Mucosa of rectum (tissue), 2 donors: ENCODE measurements around the gene GAL3ST3.

Experiments
- H3K27ac ChIP-seq, 2 donors: one replicate each; pipeline ENCODE4 v1.7.0; 2013; ENCODE audit warnings: inconsistent platforms in 2 of 2, low read depth in 2 of 2, low read length in 2 of 2
- H3K27me3 ChIP-seq, 2 donors: one replicate each; pipeline ENCODE4 v1.7.0; 2013; ENCODE audit warnings: low read length in 2 of 2; ENCODE audit not compliant: control insufficient read depth in 2 of 2, insufficient read depth in 2 of 2
- H3K36me3 ChIP-seq, 2 donors: one replicate each; pipeline ENCODE4 v1.7.0; 2013; ENCODE audit warnings: low read length in 2 of 2; ENCODE audit not compliant: control insufficient read depth in 2 of 2, insufficient read depth in 2 of 2
- H3K4me1 ChIP-seq, 2 donors: one replicate each; pipeline ENCODE4 v1.7.0; 2013; ENCODE audit warnings: low read length in 2 of 2, mild to moderate bottlenecking in 1 of 2; ENCODE audit not compliant: control insufficient read depth in 2 of 2, insufficient read depth in 2 of 2
- H3K4me3 ChIP-seq, 2 donors: one replicate each; pipeline ENCODE4 v1.7.0; 2013; ENCODE audit warnings: low read length in 2 of 2
- H3K9ac ChIP-seq, 2 donors: one replicate each; pipeline ENCODE4 v1.7.0; 2013; ENCODE audit warnings: low read length in 2 of 2, low read depth in 1 of 2, mild to moderate bottlenecking in 1 of 2
- H3K9me3 ChIP-seq, 2 donors: one replicate each; pipeline ENCODE4 v1.7.0; 2013; ENCODE audit warnings: low read length in 2 of 2; ENCODE audit not compliant: control insufficient read depth in 2 of 2
- donor health status: healthy.
- donor health status: Normal muscosa, but diverticular disease.

Gene GAL3ST3

GRCh38 chr11:66069715-66070603 is 21.0 kb upstream of the GAL3ST3 start, which contains the start of gene PACS1:
TSS of gene PACS1 (plus strand) at chr11:66070272. CDS start at chr11:66070487, 215 bp downstream.
- Histone ChIP-seq H3K4me1 (peaks cover 13 to 14% of the 10 kb centered on the region in 2 donors), H3K27me3 (no peaks in the 10 kb centered on the region), H3K4me3 (peak within 1 kb of the TSS; percentile 67 to 71), H3K9me3 (no peaks in the 10 kb centered on the region), H3K9ac (peak within 1 kb of the TSS; percentile 68 to 75), H3K27ac (peak within 1 kb of the TSS; percentile 68 to 77), H3K36me3 (peaks cover 20 to 35% of the 10 kb centered on the region in 2 donors)

DNA sequence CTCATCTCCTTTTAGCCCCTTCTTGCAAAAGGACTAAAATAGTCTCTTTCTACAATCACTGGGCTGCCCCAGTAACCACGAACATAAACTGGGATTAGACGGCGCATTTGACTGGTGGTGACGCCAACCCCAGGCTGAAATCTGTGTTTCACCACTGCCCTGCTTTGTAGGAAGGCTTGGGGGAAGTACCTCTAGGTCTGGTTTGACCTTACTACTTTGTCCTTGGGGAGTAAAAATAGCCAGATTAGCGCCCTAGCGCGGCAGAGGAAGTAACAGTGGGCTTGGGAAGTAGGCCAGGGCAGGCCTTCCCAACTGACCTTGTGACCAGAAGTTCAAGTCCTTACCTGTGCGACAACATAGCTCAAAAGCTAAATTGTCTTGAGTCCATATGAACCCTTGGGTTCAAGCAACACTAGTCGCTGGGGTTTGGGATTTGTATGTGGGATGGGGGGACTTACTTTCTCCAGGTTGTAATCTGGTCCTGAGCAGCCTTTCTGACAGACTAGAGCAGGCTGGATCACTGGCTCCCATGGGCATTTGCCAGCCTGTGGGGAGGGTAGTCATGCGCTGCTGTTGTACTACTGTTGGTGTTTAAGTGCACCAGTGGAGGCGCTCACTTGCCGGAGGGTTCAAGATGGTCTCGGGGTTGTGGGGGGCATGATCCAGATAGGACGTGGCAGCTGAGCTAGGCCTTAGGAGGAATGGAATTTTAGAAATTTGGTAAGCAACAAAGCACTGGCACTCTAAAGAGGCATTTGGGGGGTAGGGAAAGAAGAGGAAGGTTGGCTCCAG is 20.2 kb upstream of the GAL3ST3 start:
- H3K4me3 ChIP-seq, result peak overlapping the region; percentile 57 to 67
- H3K9me3 ChIP-seq, result no peaks in the 10 kb centered on the region
- H3K27ac ChIP-seq, result peak overlapping the region; percentile 68 to 75
- H3K4me1 ChIP-seq, result peaks cover 13 to 14% of the 10 kb centered on the region in 2 donors
- H3K9ac ChIP-seq, result peak overlapping the region; percentile 65 to 75
- H3K36me3 ChIP-seq, result peaks cover 28 to 43% of the 10 kb centered on the region in 2 donors
- H3K27me3 ChIP-seq, result no peaks in the 10 kb centered on the region

DNA sequence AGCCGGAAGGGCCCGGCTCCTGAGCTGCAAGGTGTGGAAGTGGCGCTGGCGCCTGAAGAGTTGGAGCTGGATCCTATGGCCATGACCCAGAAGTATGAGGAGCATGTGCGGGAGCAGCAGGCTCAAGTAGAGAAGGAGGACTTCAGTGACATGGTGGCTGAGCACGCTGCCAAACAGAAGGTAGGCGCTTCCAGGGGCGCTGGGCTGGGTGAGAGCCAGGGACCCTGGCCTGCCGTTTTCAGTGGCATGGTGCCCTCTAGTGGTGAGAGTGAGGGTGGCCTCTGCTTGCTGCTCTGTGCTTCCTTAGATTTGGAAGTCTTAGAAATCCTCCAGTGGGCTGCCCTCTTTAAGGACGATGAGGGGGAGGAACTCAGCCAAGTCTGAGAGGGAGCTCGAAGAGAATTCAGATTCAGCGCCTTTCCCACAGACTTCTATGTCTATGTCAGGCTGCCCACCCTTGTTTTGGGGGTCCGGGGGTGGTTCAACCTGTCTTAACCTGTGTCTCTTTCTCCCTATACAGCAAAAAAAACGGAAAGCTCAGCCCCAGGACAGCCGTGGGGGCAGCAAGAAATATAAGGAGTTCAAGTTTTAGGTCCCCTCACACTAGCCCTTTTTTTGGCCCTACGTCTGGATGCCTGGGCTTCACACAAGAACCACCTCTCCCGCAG is 19.3 kb upstream of the GAL3ST3 start:
- Histone ChIP-seq H3K27ac (peak overlapping the region; percentile 68 to 75), H3K36me3 (peaks cover 36 to 52% of the 10 kb centered on the region in 2 donors), H3K4me1 (peaks cover 13 to 14% of the 10 kb centered on the region in 2 donors), H3K9ac (no peak overlapping the region), H3K4me3 (no peak overlapping the region), H3K27me3 (no peaks in the 10 kb centered on the region), H3K9me3 (no peaks in the 10 kb centered on the region)

GRCh38 chr11:66067640-66068039 is 18.7 kb upstream of the GAL3ST3 start:
- no peak overlapping the region for H3K9ac ChIP-seq
- peaks cover 42 to 58% of the 10 kb centered on the region in 2 donors for H3K36me3 ChIP-seq
- no peaks in the 10 kb centered on the region for H3K27me3 ChIP-seq
- peaks cover 13 to 14% of the 10 kb centered on the region in 2 donors for H3K4me1 ChIP-seq
- no peaks in the 10 kb centered on the region for H3K9me3 ChIP-seq
- H3K27ac ChIP-seq, result no peak overlapping the region
- H3K4me3 ChIP-seq, result no peak overlapping the region

DNA sequence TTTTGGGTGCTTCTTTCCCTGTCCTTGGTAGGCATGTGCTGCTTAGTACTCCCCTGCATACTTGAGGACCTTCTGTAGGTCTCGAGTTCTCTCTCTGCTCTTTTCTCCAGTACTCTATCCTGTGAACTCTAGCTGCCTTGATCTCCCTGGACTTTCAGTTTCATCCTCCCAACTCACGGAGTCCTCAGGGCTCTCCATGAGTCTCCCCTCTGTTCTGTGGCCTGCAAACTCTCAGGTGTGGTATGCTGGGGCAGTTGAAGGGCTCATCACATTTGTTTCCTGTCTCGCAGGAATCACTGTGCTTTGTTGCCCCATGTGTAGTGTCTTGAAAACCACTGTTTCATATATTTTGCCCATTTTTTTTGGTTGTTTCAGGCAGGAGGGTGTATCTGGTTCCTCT is 17.8 kb upstream of the GAL3ST3 start:
- Histone ChIP-seq H3K4me3 (no peak overlapping the region), H3K4me1 (peaks cover 10 to 14% of the 10 kb centered on the region in 2 donors), H3K9ac (no peak overlapping the region), H3K27ac (no peak overlapping the region), H3K27me3 (no peaks in the 10 kb centered on the region), H3K36me3 (peaks cover 48 to 60% of the 10 kb centered on the region in 2 donors), H3K9me3 (no peaks in the 10 kb centered on the region)

- peaks cover 70 to 82% of the 10 kb centered on the region in 2 donors for H3K36me3 ChIP-seq
- H3K27ac ChIP-seq, result no peak overlapping the region
- peaks cover 10 to 11% of the 10 kb centered on the region in 2 donors for H3K4me1 ChIP-seq
- H3K9me3 ChIP-seq, result no peaks in the 10 kb centered on the region
- no peak overlapping the region for H3K9ac ChIP-seq
- no peak overlapping the region for H3K4me3 ChIP-seq
- H3K27me3 ChIP-seq, result no peaks in the 10 kb centered on the region
Observed at GRCh38 chr11:66064571-66064970, 15.6 kb upstream of the GAL3ST3 start.

- no peaks in the 10 kb centered on the region for H3K9me3 ChIP-seq
- H3K27ac ChIP-seq, result no peak overlapping the region
- peaks cover 75 to 87% of the 10 kb centered on the region in 2 donors for H3K36me3 ChIP-seq
Observed at GRCh38 chr11:66063900-66064299, 14.9 kb upstream of the GAL3ST3 start.

DNA sequence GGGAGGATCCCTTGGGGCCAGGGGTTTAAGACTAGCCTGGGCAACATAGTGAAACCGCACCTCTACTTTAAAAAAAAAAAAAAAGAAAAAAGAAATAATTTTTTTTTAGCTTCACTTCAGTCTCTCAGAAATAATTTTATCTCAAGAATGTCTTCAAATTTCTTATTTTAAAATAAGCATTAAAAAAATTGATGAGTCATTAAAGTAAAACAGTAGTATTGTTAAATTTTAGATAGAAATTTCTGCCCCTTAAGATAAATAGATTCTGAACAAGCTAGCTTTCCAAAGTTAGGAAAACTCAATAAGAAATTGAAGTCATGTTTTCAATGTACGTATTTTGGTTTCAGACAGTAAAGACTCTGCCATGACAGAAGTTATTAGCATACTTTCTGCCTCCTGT is 13.4 kb upstream of the GAL3ST3 start:
- Histone ChIP-seq H3K9me3 (no peaks in the 10 kb centered on the region), H3K4me3 (no peak overlapping the region), H3K27ac (no peak overlapping the region), H3K4me1 (no peaks in the 10 kb centered on the region), H3K9ac (no peak overlapping the region), H3K27me3 (no peaks in the 10 kb centered on the region), H3K36me3 (peaks cover 80 to 85% of the 10 kb centered on the region in 2 donors)

More at GRCh38 chr11:66063900-66064299, 14.9 kb upstream of the GAL3ST3 start:
- Histone ChIP-seq H3K4me3 (no peak overlapping the region), H3K4me1 (peaks cover 3 to 4% of the 10 kb centered on the region in 2 donors), H3K9ac (no peak overlapping the region), H3K27me3 (no peaks in the 10 kb centered on the region)

DNA sequence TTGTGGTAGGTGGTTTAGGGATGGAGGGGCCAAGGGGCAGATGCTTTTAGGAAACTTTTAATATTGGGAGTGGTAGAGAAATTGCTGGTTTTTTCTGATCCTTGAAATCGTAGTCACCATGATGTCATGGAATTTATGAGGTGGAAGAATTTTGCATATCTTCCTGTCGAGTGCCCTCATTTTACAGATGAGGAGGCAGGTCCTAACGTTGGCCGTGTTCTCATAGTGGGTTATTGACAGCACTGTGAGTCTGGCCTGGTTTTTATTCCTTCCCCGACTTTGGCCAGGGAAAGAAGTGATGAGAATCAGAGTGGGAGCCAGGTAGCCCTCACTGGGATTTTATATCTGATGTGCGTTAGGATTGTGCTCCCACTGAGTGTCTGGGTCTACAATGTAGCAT is 12.3 kb upstream of the GAL3ST3 start:
- Histone ChIP-seq H3K36me3 (peaks cover 79 to 85% of the 10 kb centered on the region in 2 donors), H3K4me3 (no peak overlapping the region), H3K9ac (no peak overlapping the region), H3K27ac (no peak overlapping the region), H3K4me1 (no peaks in the 10 kb centered on the region), H3K27me3 (no peaks in the 10 kb centered on the region), H3K9me3 (no peaks in the 10 kb centered on the region)
